Progenitor cell of endocrine pancreas (in vitro differentiated cells): Measurements from ENCODE around the gene CASP4. TPM values are rescaled to one million over a fixed set of nuclear protein-coding genes. Genes with fewer than 3 reads are reported as not detected.
"Not testable (repeated sequence)": the region's sequence is repeated elsewhere in the genome, so short reads cannot be mapped to it uniquely, and the experiment has no call there.

Experiments
- DNase-seq: peaks from one replicate; pipeline ENCODE4 v3.0.0; 2021; ENCODE audit warnings: low spot score; ENCODE audit not compliant: unreplicated experiment
- H3K27ac Mint-ChIP-seq: 2 replicates; pipeline ENCODE4 v1.8.0; 2021; ENCODE audit warnings: mild to moderate bottlenecking, moderate library complexity, mixed read lengths
- H3K27me3 Mint-ChIP-seq: 2 replicates; pipeline ENCODE4 v1.8.0; 2021; ENCODE audit warnings: mixed read lengths
- H3K36me3 Mint-ChIP-seq: 2 replicates; pipeline ENCODE4 v1.8.0; 2022; ENCODE audit warnings: mixed read lengths; ENCODE audit not compliant: insufficient read depth
- H3K4me1 Mint-ChIP-seq: 2 replicates; pipeline ENCODE4 v1.8.0; 2021; ENCODE audit warnings: low read depth, mixed read lengths
- H3K4me3 Mint-ChIP-seq: 2 replicates; pipeline ENCODE4 v1.8.0; 2021; ENCODE audit warnings: low read depth, mild to moderate bottlenecking, moderate library complexity, mixed read lengths
- H3K9me3 Mint-ChIP-seq: 2 replicates; pipeline ENCODE4 v1.8.0; 2021; ENCODE audit warnings: low read depth, mixed read lengths
- CTCF ChIP-seq: fragments of 200-600 bp; sonication (generic); IDR thresholded peaks from one replicate; pipeline ENCODE4 v1.5.0; 2021; ENCODE audit warnings: antibody characterized with exemption, mild to moderate bottlenecking; ENCODE audit not compliant: unreplicated experiment
- total RNA-seq: library from RNA; stranded (reverse); gene quantifications from 2 replicates; pipeline ENCODE4 v1.2.1, GENCODE V29; 2021

Gene CASP4
- total RNA-seq, 1 donor from 2014 or later, result not detected

- Mint-ChIP-seq H3K4me3 (no peak overlapping the region), H3K4me1 (peaks cover 1% of the 10 kb centered on the region), H3K27ac (no peak overlapping the region), H3K36me3 (no peaks in the 10 kb centered on the region), H3K27me3 (no peaks in the 10 kb centered on the region), H3K9me3 (no peaks in the 10 kb centered on the region)
- no peak for DNase-seq
- no peak for TF ChIP-seq CTCF
Measured at GRCh38 chr11:104943561-104943960, 24.8 kb downstream of the CASP4 start.

GRCh38 chr11:104934594-104934993 is 33.8 kb downstream of the CASP4 start:
- no peak for TF ChIP-seq CTCF
- Mint-ChIP-seq H3K4me3 (no peak overlapping the region), H3K27ac (no peak overlapping the region), H3K27me3 (no peaks in the 10 kb centered on the region), H3K36me3 (no peaks in the 10 kb centered on the region), H3K9me3 (peaks cover 26% of the 10 kb centered on the region), H3K4me1 (no peaks in the 10 kb centered on the region)
- DNase-seq, result no peak

- not testable (repeated sequence) for H3K4me1 Mint-ChIP-seq, H3K27me3 Mint-ChIP-seq, H3K36me3 Mint-ChIP-seq, H3K4me3 Mint-ChIP-seq, DNase-seq, H3K27ac Mint-ChIP-seq
- peaks cover 30% of the 10 kb centered on the region for H3K9me3 Mint-ChIP-seq
Measured at GRCh38 chr11:104934073-104934472, 34.3 kb downstream of the CASP4 start.

- Mint-ChIP-seq H3K36me3 (no peaks in the 10 kb centered on the region), H3K4me3 (no peak overlapping the region), H3K9me3 (peaks cover 40% of the 10 kb centered on the region), H3K27me3 (no peaks in the 10 kb centered on the region), H3K27ac (no peak overlapping the region), H3K4me1 (no peaks in the 10 kb centered on the region)
- TF ChIP-seq CTCF, result no peak
- DNase-seq, result no peak
Measured at GRCh38 chr11:104928811-104929210, 39.6 kb downstream of the CASP4 start.

GRCh38 chr11:104926771-104927611 is 41.4 kb downstream of the CASP4 start:
- DNase-seq, result no peak
- no peak overlapping the region for H3K4me3 Mint-ChIP-seq
- no peaks in the 10 kb centered on the region for H3K4me1 Mint-ChIP-seq
- no peak overlapping the region for H3K27ac Mint-ChIP-seq
- TF ChIP-seq CTCF, result no peak
- no peaks in the 10 kb centered on the region for H3K27me3 Mint-ChIP-seq
- H3K9me3 Mint-ChIP-seq, result peaks cover 41% of the 10 kb centered on the region
- H3K36me3 Mint-ChIP-seq, result no peaks in the 10 kb centered on the region

GRCh38 chr11:104925850-104926249 is 42.5 kb downstream of the CASP4 start:
- no peaks in the 10 kb centered on the region for H3K36me3 Mint-ChIP-seq
- DNase-seq, result no peak
- TF ChIP-seq CTCF, result no peak
- no peaks in the 10 kb centered on the region for H3K27me3 Mint-ChIP-seq
- H3K27ac Mint-ChIP-seq, result no peak overlapping the region
- H3K9me3 Mint-ChIP-seq, result peaks cover 41% of the 10 kb centered on the region
- H3K4me1 Mint-ChIP-seq, result no peaks in the 10 kb centered on the region
- H3K4me3 Mint-ChIP-seq, result no peak overlapping the region
